ENCODE measurements around the gene HOXB2. TPM values are rescaled to one million over a fixed set of nuclear protein-coding genes. Genes with fewer than 3 reads are reported as not detected.

The HOXB2 gene
- polyA plus RNA-seq, 1 donor = 18.6 TPM

GRCh38 chr17:48551596-48552465 lies 6.9 kb upstream of the HOXB2 start:
- H3K27ac ChIP-seq (ENCODE audit: low read length) = peak overlapping the region; percentile 88
- DNase-seq = no peak
- peaks cover 81% of the 10 kb centered on the region for H3K27me3 ChIP-seq (ENCODE audit: control insufficient read depth, insufficient read depth, low read length)
- no peak overlapping the region for H3K4me3 ChIP-seq (ENCODE audit: low read length)
- peaks cover 9% of the 10 kb centered on the region for H3K9me3 ChIP-seq (ENCODE audit: control insufficient read depth, low read depth, low read length)
- no CpG with 5 or more reads among the region's 47 CpGs for WGBS (ENCODE audit: insufficient coverage, low lambda C conversion rate)
- peaks cover 14% of the 10 kb centered on the region for H3K36me3 ChIP-seq (ENCODE audit: control insufficient read depth, insufficient read depth, low read length)
- peaks cover 14% of the 10 kb centered on the region for H3K4me1 ChIP-seq (ENCODE audit: control insufficient read depth, insufficient read depth, low read length)

GRCh38 chr17:48551214-48551555 lies 6.3 kb upstream of the HOXB2 start:
- WGBS (ENCODE audit: insufficient coverage, low lambda C conversion rate) = no CpG with 5 or more reads among the region's 19 CpGs
- no peak overlapping the region for H3K4me3 ChIP-seq (ENCODE audit: low read length)
- no peak for DNase-seq
- H3K27ac ChIP-seq (ENCODE audit: low read length) = peak overlapping the region; percentile 88
- peaks cover 14% of the 10 kb centered on the region for H3K36me3 ChIP-seq (ENCODE audit: control insufficient read depth, insufficient read depth, low read length)
- H3K9me3 ChIP-seq (ENCODE audit: control insufficient read depth, low read depth, low read length) = peaks cover 9% of the 10 kb centered on the region
- peaks cover 15% of the 10 kb centered on the region for H3K4me1 ChIP-seq (ENCODE audit: control insufficient read depth, insufficient read depth, low read length)
- H3K27me3 ChIP-seq (ENCODE audit: control insufficient read depth, insufficient read depth, low read length) = peaks cover 81% of the 10 kb centered on the region

- DNase-seq = no peak
- peaks cover 14% of the 10 kb centered on the region for H3K36me3 ChIP-seq (ENCODE audit: control insufficient read depth, insufficient read depth, low read length)
- peaks cover 79% of the 10 kb centered on the region for H3K27me3 ChIP-seq (ENCODE audit: control insufficient read depth, insufficient read depth, low read length)
- peaks cover 9% of the 10 kb centered on the region for H3K9me3 ChIP-seq (ENCODE audit: control insufficient read depth, low read depth, low read length)
- no peak overlapping the region for H3K4me3 ChIP-seq (ENCODE audit: low read length)
- H3K27ac ChIP-seq (ENCODE audit: low read length) = peak overlapping the region; percentile 88
- H3K4me1 ChIP-seq (ENCODE audit: control insufficient read depth, insufficient read depth, low read length) = peaks cover 15% of the 10 kb centered on the region
- WGBS (ENCODE audit: insufficient coverage, low lambda C conversion rate) = no CpG with 5 or more reads among the region's 70 CpGs
Measured at GRCh38 chr17:48550502-48551213, 5.7 kb upstream of the HOXB2 start.

DNA sequence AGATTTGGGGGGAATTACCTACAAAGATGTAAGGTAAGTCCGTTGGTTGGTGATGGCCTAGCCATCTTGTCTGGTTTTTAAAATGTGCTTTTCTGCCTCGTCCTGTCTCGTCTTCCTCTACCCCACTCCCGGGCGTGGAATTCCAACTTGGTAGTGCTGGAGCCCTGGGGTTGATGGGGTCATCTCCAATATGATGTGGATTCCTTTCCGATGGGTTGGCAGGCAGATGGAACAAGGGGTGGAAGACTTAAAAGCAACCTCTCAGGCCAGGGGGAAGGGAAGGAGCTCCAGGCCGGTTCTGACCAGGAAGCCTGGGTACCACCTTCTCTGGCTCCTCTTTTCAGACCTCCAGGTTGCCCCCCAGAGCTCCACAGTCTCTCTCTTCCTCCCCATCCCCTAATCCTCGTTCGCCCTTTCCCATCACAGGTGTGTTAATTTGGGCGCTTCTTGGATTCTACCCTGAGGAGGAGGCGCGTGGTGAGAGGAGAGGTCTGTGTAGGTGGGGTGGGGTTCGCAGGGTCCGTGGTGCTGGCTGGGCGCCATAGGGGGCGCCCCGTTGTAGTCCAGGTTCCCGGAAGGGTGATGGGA lies 5.1 kb upstream of the HOXB2 start:
- H3K36me3 ChIP-seq (ENCODE audit: control insufficient read depth, insufficient read depth, low read length) = peaks cover 14% of the 10 kb centered on the region
- no peak overlapping the region for H3K4me3 ChIP-seq (ENCODE audit: low read length)
- no peak for DNase-seq
- peaks cover 20% of the 10 kb centered on the region for H3K4me1 ChIP-seq (ENCODE audit: control insufficient read depth, insufficient read depth, low read length)
- peak overlapping the region; percentile 88 for H3K27ac ChIP-seq (ENCODE audit: low read length)
- peaks cover 9% of the 10 kb centered on the region for H3K9me3 ChIP-seq (ENCODE audit: control insufficient read depth, low read depth, low read length)
- H3K27me3 ChIP-seq (ENCODE audit: control insufficient read depth, insufficient read depth, low read length) = peaks cover 84% of the 10 kb centered on the region
- WGBS (ENCODE audit: insufficient coverage, low lambda C conversion rate) = no CpG with 5 or more reads among the region's 18 CpGs

- peaks cover 18% of the 10 kb centered on the region for H3K4me1 ChIP-seq (ENCODE audit: control insufficient read depth, insufficient read depth, low read length)
- WGBS (ENCODE audit: insufficient coverage, low lambda C conversion rate) = no CpG with 5 or more reads among the region's 3 CpGs
- H3K27me3 ChIP-seq (ENCODE audit: control insufficient read depth, insufficient read depth, low read length) = peaks cover 84% of the 10 kb centered on the region
Measured at GRCh38 chr17:48549281-48549630, 4.3 kb upstream of the HOXB2 start.

GRCh38 chr17:48548523-48549280 lies 3.8 kb upstream of the HOXB2 start:
- 96% methylated on average over 3 of the region's 6 CpGs for WGBS (ENCODE audit: insufficient coverage, low lambda C conversion rate)
- Histone ChIP-seq H3K4me3 (ENCODE audit: low read length) (no peak overlapping the region), H3K9me3 (ENCODE audit: control insufficient read depth, low read depth, low read length) (peaks cover 8% of the 10 kb centered on the region), H3K27me3 (ENCODE audit: control insufficient read depth, insufficient read depth, low read length) (peaks cover 84% of the 10 kb centered on the region), H3K27ac (ENCODE audit: low read length) (peak overlapping the region; percentile 88), H3K4me1 (ENCODE audit: control insufficient read depth, insufficient read depth, low read length) (peaks cover 18% of the 10 kb centered on the region), H3K36me3 (ENCODE audit: control insufficient read depth, insufficient read depth, low read length) (peaks cover 14% of the 10 kb centered on the region)
- no peak for DNase-seq

More at GRCh38 chr17:48549281-48549630, 4.3 kb upstream of the HOXB2 start:
- H3K36me3 ChIP-seq (ENCODE audit: control insufficient read depth, insufficient read depth, low read length) = peaks cover 14% of the 10 kb centered on the region
- no peak for DNase-seq
- H3K9me3 ChIP-seq (ENCODE audit: control insufficient read depth, low read depth, low read length) = peaks cover 8% of the 10 kb centered on the region
- H3K27ac ChIP-seq (ENCODE audit: low read length) = peak overlapping the region; percentile 88
- no peak overlapping the region for H3K4me3 ChIP-seq (ENCODE audit: low read length)

- no peak overlapping the region for H3K4me3 ChIP-seq (ENCODE audit: low read length)
- DNase-seq = peak in 1 of 2 donors; percentile 48
- peaks cover 8% of the 10 kb centered on the region for H3K9me3 ChIP-seq (ENCODE audit: control insufficient read depth, low read depth, low read length)
- H3K4me1 ChIP-seq (ENCODE audit: control insufficient read depth, insufficient read depth, low read length) = peaks cover 18% of the 10 kb centered on the region
- H3K27ac ChIP-seq (ENCODE audit: low read length) = peak overlapping the region; percentile 88
- WGBS (ENCODE audit: insufficient coverage, low lambda C conversion rate) = 45% methylated on average over 12 of the region's 24 CpGs
- H3K36me3 ChIP-seq (ENCODE audit: control insufficient read depth, insufficient read depth, low read length) = peaks cover 14% of the 10 kb centered on the region
- H3K27me3 ChIP-seq (ENCODE audit: control insufficient read depth, insufficient read depth, low read length) = peaks cover 85% of the 10 kb centered on the region
Measured at GRCh38 chr17:48547808-48548522, 3.1 kb upstream of the HOXB2 start.

DNA sequence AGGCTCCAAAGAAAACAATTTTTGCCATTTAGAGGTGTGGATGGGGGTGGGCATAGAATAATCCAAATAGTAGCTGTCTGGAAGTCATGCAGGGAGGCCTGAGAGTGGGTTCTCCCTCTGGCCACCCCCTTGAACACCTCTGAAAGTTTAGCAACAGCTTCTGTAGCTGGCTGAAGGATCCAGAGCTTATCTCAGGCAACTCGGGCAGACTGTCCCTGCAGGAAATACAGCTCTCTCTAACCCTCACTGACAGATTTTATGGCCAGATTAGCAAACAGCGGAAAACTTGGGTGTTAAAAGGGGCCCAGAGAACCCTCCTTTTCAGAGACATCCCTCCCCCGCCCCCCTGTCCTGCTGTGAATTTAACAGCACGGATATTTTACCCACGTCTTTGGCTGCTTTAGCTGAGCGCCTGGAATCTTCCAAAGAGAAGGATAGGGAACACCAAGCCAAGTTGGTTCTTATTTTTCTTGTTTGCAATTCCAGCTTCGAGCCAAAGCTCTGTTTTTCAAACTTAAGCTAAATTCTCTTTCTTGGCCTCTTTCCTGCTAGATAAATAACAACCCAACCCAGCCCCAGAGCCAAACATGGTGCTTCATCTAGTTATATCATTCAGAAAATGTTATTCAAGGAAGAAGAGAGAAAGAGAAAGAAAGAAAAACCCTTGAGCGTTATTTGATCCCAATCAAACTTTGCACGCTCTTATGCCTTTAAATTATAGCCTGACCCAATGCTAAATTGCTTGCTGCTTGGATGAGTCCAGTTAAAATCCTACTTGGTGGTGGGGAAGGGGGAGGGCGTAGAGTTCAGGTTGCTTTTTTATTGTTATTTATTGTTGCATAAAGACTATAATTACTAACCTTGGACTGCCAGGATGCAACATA lies 2.3 kb upstream of the HOXB2 start:
- peak in 1 of 2 donors; percentile 49 for DNase-seq
- Histone ChIP-seq H3K36me3 (ENCODE audit: control insufficient read depth, insufficient read depth, low read length) (peaks cover 13% of the 10 kb centered on the region), H3K9me3 (ENCODE audit: control insufficient read depth, low read depth, low read length) (peaks cover 8% of the 10 kb centered on the region), H3K27me3 (ENCODE audit: control insufficient read depth, insufficient read depth, low read length) (peaks cover 87% of the 10 kb centered on the region), H3K4me1 (ENCODE audit: control insufficient read depth, insufficient read depth, low read length) (peaks cover 16% of the 10 kb centered on the region), H3K4me3 (ENCODE audit: low read length) (peak overlapping the region; percentile 0), H3K27ac (ENCODE audit: low read length) (peak overlapping the region; percentile 88)
- no CpG with 5 or more reads among the region's 10 CpGs for WGBS (ENCODE audit: insufficient coverage, low lambda C conversion rate)

All from large intestine (tissue), 3 donors.